Measurements from ENCODE around the gene PFDN1. TPM values are rescaled to one million over a fixed set of nuclear protein-coding genes. Genes with fewer than 3 reads are reported as not detected.

The PFDN1 gene
- total and polyA plus RNA-seq, 9 of the 15 experiments (the other 6 are each of a cell fraction or from before 2014, with no cell fraction given), result 45.5 to 215 (median 78.0) TPM

DNA sequence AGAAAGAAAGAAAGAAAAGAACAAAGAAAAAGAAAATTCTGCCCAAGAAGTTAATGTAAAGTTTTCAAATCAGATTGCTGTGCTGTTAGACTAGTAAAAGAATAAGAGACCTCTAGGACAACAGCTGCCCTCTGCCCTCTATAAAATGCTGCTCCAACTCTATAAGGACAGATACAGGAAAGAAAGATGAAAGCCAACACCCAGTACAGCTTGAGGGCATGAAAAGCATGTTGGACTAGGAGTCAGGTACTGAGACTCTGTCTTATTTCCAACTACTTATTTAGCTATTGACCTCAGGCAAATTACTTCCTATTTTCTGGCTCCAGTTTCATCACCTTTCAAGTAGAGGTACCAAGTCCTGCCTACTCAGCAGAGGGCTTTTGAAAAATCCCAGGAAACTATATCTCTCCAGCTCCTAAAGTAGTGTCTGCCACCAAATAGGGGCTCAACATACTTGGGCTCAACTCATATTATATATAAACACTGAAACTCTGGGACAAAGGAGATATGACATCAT, 37.8 kb upstream of the PFDN1 start:
- ChIA-PET POLR2A (interaction anchor here (1.2 to 1.5 kb wide), 2 partner anchors 11 to 19 kb away, joined by 3 read pairs; no protein-coding TSS in a partner anchor), CTCF (ENCODE audit: low intra/inter-chr PET ratio) (no interaction called here)
- Histone ChIP-seq H3K9me1 (ENCODE audit: control insufficient read depth, insufficient read depth, low read length) (no peaks in the 10 kb centered on the region), H4K20me1 (replicated peaks; ENCODE audit: control insufficient read depth, insufficient read depth, low read length) (no peaks in the 10 kb centered on the region), H3K36me3 (ENCODE audit: control insufficient read depth, insufficient read depth, low read length) (no peaks in the 10 kb centered on the region), H3K27me3 (ENCODE audit: control insufficient read depth in 2 of 2, insufficient read depth in 2 of 2, low read length in 2 of 2) (no peaks in the 10 kb centered on the region), H3K4me2 (ENCODE audit: insufficient read depth, low read length) (no peak overlapping the region), H3K9ac (ENCODE audit: insufficient read depth in 1 of 2, low read depth in 2 of 2, low read length in 2 of 2) (no peak overlapping the region), H2AFZ (ENCODE audit: low read depth, low read length) (no peak overlapping the region), H3K9me3 (replicated peaks; ENCODE audit: control insufficient read depth, insufficient read depth, low read depth, low read length) (no peaks in the 10 kb centered on the region), H3K27ac (ENCODE audit: extremely low read depth, low read depth, low read length) (no peak overlapping the region), H3K79me2 (ENCODE audit: control insufficient read depth, insufficient read depth, low read length) (no peaks in the 10 kb centered on the region), H3K4me3 (no peak overlapping the region), H3K4me1 (replicated peaks in 1 of 2; ENCODE audit: control insufficient read depth in 2 of 2, insufficient read depth in 2 of 2, low read length in 2 of 2) (peaks cover 5 to 10% of the 10 kb centered on the region in 2 experiments; a peak in 2 of 5 replicates)
- ATAC-seq, result no peak
- in situ Hi-C loops (cut with MboI) (no loop called here), intact Hi-C loops (cut with micrococcal nuclease) (no loop called here)
- no TSS peak for BruUV-seq (replicated peaks)
- DNase-seq (ENCODE audit: extremely low read depth in 1 of 4, low spot score in 3 of 4), result no peak
- FAIRE-seq, result no peak
- TF ChIP-seq, protein P1, sequence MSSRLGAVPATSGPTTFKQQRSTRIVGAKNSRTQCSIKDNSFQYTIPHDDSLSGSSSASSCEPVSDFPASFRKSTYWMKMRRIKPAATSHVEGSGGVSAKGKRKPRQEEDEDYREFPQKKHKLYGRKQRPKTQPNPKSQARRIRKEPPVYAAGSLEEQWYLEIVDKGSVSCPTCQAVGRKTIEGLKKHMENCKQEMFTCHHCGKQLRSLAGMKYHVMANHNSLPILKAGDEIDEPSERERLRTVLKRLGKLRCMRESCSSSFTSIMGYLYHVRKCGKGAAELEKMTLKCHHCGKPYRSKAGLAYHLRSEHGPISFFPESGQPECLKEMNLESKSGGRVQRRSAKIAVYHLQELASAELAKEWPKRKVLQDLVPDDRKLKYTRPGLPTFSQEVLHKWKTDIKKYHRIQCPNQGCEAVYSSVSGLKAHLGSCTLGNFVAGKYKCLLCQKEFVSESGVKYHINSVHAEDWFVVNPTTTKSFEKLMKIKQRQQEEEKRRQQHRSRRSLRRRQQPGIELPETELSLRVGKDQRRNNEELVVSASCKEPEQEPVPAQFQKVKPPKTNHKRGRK (tag; IDR thresholded peaks at IDR 0.05), result no peak
- no peak for TF ChIP-seq ZNF12 (CRISPR knock-in tag; IDR thresholded peaks at IDR 0.05)
- TF ChIP-seq ZNF224 (CRISPR knock-in tag; IDR thresholded peaks at IDR 0.05), result no peak
- TF ChIP-seq NELFE (IDR thresholded peaks at IDR 0.05; ENCODE audit: insufficient read depth, insufficient read length), result no peak
- TF ChIP-seq FIP1L1 (IDR thresholded peaks at IDR 0.05; ENCODE audit: low read depth, low read length, poor library complexity, severe bottlenecking), result no peak
- TF ChIP-seq, protein P2, sequence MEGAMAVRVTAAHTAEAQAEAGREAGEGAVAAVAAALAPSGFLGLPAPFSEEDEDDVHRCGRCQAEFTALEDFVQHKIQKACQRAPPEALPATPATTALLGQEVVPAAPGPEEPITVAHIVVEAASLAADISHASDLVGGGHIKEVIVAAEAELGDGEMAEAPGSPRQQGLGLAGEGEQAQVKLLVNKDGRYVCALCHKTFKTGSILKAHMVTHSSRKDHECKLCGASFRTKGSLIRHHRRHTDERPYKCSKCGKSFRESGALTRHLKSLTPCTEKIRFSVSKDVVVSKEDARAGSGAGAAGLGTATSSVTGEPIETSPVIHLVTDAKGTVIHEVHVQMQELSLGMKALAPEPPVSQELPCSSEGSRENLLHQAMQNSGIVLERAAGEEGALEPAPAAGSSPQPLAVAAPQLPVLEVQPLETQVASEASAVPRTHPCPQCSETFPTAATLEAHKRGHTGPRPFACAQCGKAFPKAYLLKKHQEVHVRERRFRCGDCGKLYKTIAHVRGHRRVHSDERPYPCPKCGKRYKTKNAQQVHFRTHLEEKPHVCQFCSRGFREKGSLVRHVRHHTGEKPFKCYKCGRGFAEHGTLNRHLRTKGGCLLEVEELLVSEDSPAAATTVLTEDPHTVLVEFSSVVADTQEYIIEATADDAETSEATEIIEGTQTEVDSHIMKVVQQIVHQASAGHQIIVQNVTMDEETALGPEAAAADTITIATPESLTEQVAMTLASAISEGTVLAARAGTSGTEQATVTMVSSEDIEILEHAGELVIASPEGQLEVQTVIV (CRISPR knock-in tag; IDR thresholded peaks at IDR 0.05; ENCODE audit: borderline replicate concordance), result no peak
- TF ChIP-seq NCOA6 (IDR thresholded peaks at IDR 0.05), result no peak
- no peak for TF ChIP-seq NFIX (CRISPR knock-in tag; IDR thresholded peaks at IDR 0.05; ENCODE audit: low read depth)
- TF ChIP-seq, protein P3, sequence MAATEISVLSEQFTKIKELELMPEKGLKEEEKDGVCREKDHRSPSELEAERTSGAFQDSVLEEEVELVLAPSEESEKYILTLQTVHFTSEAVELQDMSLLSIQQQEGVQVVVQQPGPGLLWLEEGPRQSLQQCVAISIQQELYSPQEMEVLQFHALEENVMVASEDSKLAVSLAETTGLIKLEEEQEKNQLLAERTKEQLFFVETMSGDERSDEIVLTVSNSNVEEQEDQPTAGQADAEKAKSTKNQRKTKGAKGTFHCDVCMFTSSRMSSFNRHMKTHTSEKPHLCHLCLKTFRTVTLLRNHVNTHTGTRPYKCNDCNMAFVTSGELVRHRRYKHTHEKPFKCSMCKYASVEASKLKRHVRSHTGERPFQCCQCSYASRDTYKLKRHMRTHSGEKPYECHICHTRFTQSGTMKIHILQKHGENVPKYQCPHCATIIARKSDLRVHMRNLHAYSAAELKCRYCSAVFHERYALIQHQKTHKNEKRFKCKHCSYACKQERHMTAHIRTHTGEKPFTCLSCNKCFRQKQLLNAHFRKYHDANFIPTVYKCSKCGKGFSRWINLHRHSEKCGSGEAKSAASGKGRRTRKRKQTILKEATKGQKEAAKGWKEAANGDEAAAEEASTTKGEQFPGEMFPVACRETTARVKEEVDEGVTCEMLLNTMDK (IDR thresholded peaks at IDR 0.05; ENCODE audit: borderline replicate concordance, insufficient read depth, low read depth, low read length, poor library complexity, severe bottlenecking), result no peak
- TF ChIP-seq FOXA1 (IDR thresholded peaks at IDR 0.05; ENCODE audit: borderline replicate concordance), result no peak
- TF ChIP-seq RBM17 (IDR thresholded peaks at IDR 0.05; ENCODE audit: borderline replicate concordance, low read depth, low read length), result no peak
- TF ChIP-seq, protein P4, sequence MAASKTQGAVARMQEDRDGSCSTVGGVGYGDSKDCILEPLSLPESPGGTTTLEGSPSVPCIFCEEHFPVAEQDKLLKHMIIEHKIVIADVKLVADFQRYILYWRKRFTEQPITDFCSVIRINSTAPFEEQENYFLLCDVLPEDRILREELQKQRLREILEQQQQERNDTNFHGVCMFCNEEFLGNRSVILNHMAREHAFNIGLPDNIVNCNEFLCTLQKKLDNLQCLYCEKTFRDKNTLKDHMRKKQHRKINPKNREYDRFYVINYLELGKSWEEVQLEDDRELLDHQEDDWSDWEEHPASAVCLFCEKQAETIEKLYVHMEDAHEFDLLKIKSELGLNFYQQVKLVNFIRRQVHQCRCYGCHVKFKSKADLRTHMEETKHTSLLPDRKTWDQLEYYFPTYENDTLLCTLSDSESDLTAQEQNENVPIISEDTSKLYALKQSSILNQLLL (CRISPR knock-in tag; IDR thresholded peaks at IDR 0.05; ENCODE audit: borderline replicate concordance), result no peak
- no peak for TF ChIP-seq SMAD1 (IDR thresholded peaks at IDR 0.05; ENCODE audit: low read depth, low read length, partially characterized antibody)

All from K562 (cell line).